Lower leg skin (tissue), 4 donors: ENCODE results near the gene F7. TPM values are rescaled to one million over a fixed set of nuclear protein-coding genes. Genes with fewer than 3 reads are reported as not detected.

Experiments used
- DNase-seq, 2 donors: peaks; one replicate each; pipeline ENCODE4 v3.0.0-alpha.2; 2019; ENCODE audit warnings: low spot score in 2 of 2
- H3K4me3 ChIP-seq: fragments of 200-600 bp; sonication (generic); 2 replicates; pipeline ENCODE4 v1.5.1; 2017; ENCODE audit warnings: mild to moderate bottlenecking, low read depth; ENCODE audit not compliant: poor library complexity, severe bottlenecking
- CTCF ChIP-seq, 3 donors: fragments of 450-650 bp; IDR thresholded peaks; one replicate each; pipeline ENCODE4 v1.5.1; 2016; ENCODE audit warnings: antibody characterized with exemption in 3 of 3, mild to moderate bottlenecking in 3 of 3, moderate library complexity in 2 of 3
- POLR2A ChIP-seq, 2 donors: fragments of 450-650 bp; IDR thresholded peaks; one replicate each; pipeline ENCODE4 v1.6.1; 2016 to 2017; ENCODE audit warnings: antibody characterized with exemption in 2 of 2, mild to moderate bottlenecking in 1 of 2, moderate library complexity in 1 of 2
- WGBS, 2 donors: methylation state at CpG; one replicate each; pipeline ENCODE4 v1.1.5; 2018; 5-methylcytosine and 5-hydroxymethylcytosine counted together
- intact Hi-C: fragments of 100-400 bp; cut with DNase I; formaldehyde crosslinking; loops from one replicate; pipeline ENCODE4 v1.15.0; 2023; ENCODE audit warnings: low total_unique reads
- total RNA-seq, 4 donors: library from RNA; depleted of rRNA; stranded (reverse); fragments of >200 nt; gene quantifications; one replicate each; pipeline ENCODE4 v1.1.0, GENCODE V29; 2016

The F7 gene
- total RNA-seq, 4 donors from 2014 or later: 0.13 TPM; not detected in 3

- no peak overlapping the region for H3K4me3 ChIP-seq
- intact Hi-C loops: no loop called here
- 87 to 89% methylated on average over 12 of the region's 12 CpGs for WGBS, 2 donors
- DNase-seq: no peak
- TF ChIP-seq POLR2A (IDR thresholded peaks at IDR 0.05): no peak
- TF ChIP-seq CTCF (IDR thresholded peaks at IDR 0.05): no peak
These were observed 39.9 kb downstream of the F7 start for GRCh38 chr13:113145496-113145895.

- TF ChIP-seq CTCF (IDR thresholded peaks at IDR 0.05) (no peak), POLR2A (IDR thresholded peaks at IDR 0.05) (no peak)
- DNase-seq: peak in 1 of 2 donors; percentile 53
- intact Hi-C loops: no loop called here
- H3K4me3 ChIP-seq: no peak overlapping the region
- 85 to 89% methylated on average over 15 of the region's 15 CpGs for WGBS, 2 donors
These were observed 40.5 kb downstream of the F7 start for GRCh38 chr13:113145911-113146598.

- no peak overlapping the region for H3K4me3 ChIP-seq
- intact Hi-C loops: no loop called here
- no peak for TF ChIP-seq POLR2A (IDR thresholded peaks at IDR 0.05)
- no peak for TF ChIP-seq CTCF (IDR thresholded peaks at IDR 0.05)
- DNase-seq: peak in 1 of 2 donors; percentile 66
- 84 to 91% methylated on average over 9 of the region's 9 CpGs for WGBS, 2 donors
These were observed 41.2 kb downstream of the F7 start for GRCh38 chr13:113146750-113147149.

GRCh38 chr13:113147206-113147605, 41.6 kb downstream of the F7 start:
- TF ChIP-seq POLR2A (IDR thresholded peaks at IDR 0.05) (no peak), CTCF (IDR thresholded peaks at IDR 0.05) (no peak)
- intact Hi-C loops: no loop called here
- H3K4me3 ChIP-seq: no peak overlapping the region
- WGBS, 2 donors: 88 to 89% methylated on average over 8 of the region's 8 CpGs
- peak in 1 of 2 donors; percentile 39 for DNase-seq

- peak in 1 of 2 donors; percentile 76 for DNase-seq
- intact Hi-C loops: no loop called here
- TF ChIP-seq CTCF (IDR thresholded peaks at IDR 0.05) (no peak), POLR2A (IDR thresholded peaks at IDR 0.05) (no peak)
- H3K4me3 ChIP-seq: no peak overlapping the region
- 89 to 93% methylated on average over 13 of the region's 13 CpGs for WGBS, 2 donors
These were observed 42.8 kb downstream of the F7 start for GRCh38 chr13:113148407-113148806.
